GM12872 (cell line): ENCODE data around the gene CHRM2.

ENCODE experiments used
- TF ChIP-seq, protein P1 (sequence below): IDR thresholded peaks from 3 replicates; pipeline ENCODE4 v1.5.1; 2011; ENCODE audit warnings: low read depth, mild to moderate bottlenecking, low read length, moderate library complexity; ENCODE audit not compliant: insufficient read depth

Gene CHRM2

DNA sequence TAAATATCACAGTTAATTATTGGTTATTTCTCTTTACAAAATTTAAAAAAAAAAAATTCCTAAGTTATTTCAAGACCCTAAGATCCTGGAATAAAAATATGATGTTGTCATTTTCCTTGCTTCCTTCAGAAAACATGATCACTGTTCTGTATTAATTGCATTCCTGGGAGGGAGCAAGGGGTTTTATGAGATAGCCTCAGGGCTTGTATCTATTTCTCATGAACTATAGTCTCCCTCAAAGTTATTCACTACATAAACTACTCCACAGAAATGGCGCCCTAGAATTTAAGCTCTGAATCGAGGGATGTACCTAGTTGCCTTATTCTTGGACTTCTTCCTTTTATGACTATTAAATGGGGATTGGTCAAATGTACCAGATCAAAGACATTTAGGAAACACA, 170.3 kb downstream of the CHRM2 start:
- TF ChIP-seq, protein P1, sequence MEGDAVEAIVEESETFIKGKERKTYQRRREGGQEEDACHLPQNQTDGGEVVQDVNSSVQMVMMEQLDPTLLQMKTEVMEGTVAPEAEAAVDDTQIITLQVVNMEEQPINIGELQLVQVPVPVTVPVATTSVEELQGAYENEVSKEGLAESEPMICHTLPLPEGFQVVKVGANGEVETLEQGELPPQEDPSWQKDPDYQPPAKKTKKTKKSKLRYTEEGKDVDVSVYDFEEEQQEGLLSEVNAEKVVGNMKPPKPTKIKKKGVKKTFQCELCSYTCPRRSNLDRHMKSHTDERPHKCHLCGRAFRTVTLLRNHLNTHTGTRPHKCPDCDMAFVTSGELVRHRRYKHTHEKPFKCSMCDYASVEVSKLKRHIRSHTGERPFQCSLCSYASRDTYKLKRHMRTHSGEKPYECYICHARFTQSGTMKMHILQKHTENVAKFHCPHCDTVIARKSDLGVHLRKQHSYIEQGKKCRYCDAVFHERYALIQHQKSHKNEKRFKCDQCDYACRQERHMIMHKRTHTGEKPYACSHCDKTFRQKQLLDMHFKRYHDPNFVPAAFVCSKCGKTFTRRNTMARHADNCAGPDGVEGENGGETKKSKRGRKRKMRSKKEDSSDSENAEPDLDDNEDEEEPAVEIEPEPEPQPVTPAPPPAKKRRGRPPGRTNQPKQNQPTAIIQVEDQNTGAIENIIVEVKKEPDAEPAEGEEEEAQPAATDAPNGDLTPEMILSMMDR: no peak

DNA sequence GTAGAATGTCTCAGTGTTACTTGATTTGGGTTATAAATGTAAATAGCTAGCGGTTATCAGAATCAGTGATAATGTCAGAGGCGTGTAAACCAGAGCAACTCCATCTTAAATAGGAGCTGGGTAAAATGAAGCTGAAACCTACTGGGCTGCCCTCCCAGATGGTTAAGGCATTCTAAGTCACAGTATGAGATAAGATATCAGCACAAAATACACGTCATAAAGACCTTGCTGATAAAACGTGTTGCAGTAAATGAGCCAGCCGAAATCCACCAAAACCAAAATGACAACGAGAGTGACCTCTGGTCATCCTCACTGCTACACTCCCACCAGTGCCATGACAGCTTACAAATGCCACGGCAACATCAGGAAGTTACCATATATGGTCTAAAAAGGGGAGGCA, 172.3 kb downstream of the CHRM2 start:
- TF ChIP-seq, protein P1: no peak

DNA sequence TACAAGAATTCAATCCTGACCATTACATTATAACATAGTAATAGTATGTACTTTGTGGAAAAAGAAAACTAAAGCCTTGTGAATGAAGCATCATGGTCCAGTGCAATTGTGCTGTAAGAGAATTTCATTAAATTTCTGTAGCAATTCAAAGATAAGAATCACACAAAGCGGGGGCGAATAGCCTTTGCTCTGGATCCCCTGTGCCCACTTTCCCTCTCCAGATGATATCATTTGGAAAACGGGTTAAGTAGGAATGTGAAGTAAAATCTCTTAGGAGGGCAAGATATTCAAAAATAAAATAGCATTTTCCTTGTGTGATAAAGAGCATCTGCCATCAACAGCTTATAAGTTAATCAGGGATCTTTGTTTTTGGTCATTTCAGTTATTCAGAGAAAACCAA, 177.1 kb downstream of the CHRM2 start:
- TF ChIP-seq, protein P1: no peak

DNA sequence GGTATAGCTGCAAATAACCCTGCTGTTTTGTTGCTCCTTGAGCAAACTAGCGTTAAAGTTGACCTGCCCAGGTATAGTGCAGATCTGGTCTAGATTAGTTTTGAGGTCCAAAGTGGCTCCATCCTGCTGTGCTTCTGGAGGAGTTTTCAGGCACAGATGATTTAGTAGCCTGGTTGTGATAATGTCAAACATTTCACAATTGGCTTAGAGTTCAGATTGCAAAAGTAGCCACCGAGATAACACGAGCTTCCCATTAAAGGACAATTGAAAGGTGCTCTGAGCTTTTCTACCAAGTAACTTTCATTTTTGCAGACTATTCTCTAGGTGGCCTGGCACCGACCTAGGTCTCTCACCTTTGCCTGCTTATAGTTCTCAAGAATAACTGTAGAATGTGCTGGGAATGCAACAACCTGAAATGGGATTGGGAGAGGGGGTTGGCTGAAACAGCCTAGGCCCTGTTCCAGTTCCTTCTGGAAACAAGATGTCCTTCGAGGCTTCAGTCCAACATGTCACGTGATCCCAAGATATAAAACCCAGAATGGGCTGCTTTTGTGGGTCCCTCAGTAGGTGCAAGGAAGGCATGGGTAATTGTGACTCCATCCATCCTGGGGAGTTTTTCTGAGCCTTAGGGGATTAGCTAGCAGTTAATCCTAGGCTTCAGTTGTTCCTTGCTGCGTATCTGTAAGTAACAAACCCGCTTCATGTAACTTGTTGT, 201.0 kb downstream of the CHRM2 start:
- TF ChIP-seq, protein P1: no peak
